Measurements from ENCODE around the gene HELLS.
"Not testable (repeated sequence)": the region's sequence is repeated elsewhere in the genome, so short reads cannot be mapped to it uniquely, and the experiment has no call there.

Gene HELLS

DNA sequence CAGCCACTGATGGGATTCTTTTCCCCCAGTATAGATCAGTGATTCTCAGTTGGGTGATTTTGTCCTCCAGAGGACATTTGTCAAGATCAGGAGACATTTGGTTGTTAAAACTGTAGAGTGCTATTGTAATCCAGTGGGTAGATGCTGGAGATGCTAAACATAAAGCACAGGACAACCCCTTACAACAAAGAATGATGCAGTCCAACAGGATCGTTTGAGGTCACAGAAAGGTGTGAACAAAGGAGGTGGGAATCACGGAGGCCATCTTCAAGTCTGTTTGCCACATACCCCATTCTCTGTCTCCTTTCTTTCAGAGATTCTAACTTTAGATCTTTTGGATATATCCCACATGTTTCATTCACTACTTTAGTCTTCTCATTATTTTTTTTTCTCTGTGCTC, 69.0 kb downstream of the HELLS start:
- DNase-seq = no peak

DNA sequence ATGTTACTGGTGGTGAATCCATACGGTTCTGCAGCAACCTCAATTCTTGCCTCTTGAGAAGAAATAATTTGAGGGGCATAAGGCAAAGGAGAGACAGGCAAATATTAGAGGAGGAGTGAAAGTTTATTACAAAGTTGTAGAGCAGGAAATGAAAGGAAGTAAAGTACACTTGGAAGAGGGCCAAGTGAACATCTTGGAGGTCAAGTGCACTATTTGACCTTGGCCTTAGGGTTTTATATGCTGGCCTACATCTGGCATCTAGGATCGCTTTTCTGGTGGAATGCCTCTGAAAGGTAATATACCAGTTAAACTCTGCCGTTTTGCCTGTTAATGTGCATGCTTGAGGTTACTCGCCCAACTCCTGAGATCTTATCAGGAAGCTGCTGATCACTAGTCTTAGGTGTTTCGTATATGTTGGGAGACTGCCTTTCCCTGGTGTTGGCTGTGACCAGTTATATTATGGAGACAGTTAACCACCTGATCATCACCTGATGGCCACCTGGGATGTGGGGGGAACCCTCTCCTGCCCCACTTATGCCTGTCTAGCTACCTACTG, 71.9 kb downstream of the HELLS start:
- DNase-seq = no peak

DNA sequence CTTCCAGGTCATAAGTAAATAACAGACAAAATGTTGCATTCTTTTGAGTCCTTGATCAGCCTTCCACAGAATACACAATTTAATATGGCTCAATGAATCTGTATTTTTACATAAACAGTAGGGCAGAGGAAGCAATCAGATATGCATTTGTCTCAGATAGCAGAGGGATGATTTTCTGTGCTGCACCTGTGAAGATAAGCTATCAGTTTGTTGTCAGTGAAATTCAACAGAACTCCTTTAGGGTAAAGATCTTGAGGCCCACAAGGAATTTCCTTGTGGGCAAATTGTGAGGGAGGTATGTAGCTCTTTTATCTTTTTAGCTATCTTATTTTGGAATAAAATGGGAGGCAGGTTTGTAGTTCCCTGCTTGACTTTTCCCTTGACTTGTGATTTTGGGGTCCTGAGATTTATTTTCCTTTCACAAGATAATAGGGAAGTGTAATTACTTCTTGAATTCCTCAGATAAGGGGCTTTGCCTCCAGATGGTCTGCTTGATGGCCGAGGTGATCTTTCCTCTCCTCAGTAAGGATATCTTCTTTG, 77.1 kb downstream of the HELLS start:
- no peak for DNase-seq

DNA sequence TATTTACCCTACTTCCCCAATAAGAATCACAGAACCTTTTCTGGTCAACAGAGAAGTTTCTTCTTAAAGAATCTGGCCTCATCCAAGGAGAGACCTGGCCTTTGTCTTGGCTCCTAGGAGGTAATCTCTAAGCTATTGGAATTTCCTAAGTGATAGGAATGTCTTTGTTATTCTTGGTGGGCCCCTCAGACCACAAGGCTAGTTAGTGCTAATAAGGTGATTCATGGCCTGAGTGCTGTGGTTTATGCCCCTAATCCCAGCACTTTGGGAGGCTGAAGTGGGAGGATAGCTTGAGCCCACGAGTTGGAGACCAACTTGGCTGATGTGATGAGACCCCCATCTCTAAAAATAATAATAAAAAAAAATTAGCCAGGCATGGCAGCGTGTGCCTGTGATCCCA, 78.0 kb downstream of the HELLS start:
- no peak for DNase-seq

DNA sequence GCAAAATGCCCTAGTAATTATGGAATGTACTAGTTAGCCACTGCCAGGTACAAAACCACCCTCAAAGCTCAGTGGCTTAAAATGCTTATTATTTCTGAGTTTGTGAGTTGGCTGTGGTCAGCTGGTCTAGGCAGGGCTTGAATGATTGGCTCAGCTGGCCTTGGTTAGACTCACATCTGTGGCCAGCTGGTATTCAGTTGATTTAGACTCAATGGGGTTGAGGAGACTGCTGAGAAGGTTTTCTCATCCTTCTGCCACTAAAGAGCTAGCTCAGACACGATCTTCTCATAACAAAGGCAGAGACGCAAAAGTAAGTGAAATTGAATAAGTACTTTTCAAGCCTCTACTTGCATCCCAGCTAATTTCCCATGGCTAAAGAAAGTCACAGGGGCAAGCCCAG, 80.9 kb downstream of the HELLS start:
- DNase-seq = no peak

DNA sequence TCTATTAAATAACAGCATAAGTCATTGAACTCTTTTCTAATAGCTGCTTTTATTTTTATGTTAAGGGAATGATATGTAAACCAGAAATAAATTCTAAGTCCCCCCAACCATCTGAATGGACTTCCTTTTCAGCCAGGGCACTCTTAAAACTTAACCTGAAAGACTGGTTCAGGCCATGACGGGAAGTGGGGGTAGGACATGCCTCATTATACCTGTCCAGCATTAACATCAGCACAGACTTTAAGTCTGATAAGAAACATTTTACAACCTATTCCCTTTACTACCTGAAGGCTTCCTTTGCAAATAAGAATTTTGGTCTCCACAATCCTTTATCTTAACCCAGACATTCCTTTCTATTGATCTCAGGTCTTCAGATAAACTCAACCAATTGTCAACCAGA, 81.9 kb downstream of the HELLS start:
- DNase-seq = no peak

DNA sequence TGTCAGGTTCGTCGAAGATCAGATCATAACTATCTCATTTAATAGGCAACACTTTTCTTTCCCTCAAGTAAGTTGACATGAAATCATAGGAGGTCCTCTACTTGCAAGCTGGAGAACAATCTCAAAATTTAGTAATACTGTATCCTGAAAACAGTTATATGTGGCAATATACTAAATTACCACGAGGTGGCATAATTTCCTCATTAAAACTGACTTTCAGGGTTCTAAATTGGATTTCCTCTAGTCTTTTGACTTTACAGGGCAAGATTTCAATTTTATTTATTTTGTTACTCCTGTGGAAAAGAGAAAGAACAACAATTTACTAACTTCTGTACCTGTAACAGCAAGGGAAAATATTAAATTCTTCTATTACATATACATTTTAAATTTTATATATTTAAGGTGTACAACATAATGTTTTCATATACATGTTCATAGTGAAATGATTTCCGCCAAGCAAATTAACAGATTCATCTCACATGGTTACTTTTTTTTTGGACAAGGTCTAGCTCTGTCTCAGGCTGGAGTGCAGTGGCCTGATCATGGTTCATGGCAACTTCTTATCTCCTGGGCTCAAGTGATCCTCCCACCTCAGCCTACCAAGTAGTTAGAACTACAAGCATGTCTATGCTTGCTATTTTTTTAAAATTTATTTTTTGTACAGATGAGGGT, 84.6 kb downstream of the HELLS start:
- no peak for DNase-seq

DNA sequence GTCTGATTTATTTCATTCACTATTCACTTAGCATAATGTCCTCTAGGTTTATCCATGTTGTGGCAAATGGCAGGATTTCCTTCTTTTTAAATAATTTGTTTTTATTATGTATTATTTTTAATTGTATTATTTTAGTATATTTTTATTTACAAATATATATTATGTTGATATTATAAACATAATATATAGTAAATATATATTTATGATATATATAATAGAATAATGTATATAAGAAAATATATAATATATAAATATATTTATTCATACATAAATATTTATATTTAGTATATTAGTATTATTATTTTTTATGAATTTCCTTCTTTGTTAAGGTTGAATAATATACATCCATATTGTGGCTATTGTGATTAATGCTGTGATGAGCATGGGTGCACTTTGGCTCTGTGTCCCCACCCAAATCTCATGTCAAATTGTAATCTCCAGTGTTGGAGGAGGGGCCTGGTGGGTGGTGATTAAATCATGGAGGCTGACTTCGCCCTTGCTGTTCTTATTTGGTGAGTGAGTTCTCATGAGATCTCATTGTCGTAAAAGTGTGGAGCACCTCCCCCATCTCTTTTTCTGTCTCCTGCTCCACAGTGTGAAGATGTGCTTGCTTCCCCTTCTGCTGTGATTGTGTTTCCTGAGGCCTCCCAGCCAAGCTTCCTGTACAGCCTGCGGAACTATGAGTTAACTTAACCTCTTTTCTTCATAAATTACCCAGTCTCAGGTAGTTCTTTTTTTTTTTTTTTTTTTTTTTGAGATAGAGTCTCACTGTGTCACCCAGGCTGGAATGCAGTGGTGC, 85.7 kb downstream of the HELLS start:
- no peak for DNase-seq

DNA sequence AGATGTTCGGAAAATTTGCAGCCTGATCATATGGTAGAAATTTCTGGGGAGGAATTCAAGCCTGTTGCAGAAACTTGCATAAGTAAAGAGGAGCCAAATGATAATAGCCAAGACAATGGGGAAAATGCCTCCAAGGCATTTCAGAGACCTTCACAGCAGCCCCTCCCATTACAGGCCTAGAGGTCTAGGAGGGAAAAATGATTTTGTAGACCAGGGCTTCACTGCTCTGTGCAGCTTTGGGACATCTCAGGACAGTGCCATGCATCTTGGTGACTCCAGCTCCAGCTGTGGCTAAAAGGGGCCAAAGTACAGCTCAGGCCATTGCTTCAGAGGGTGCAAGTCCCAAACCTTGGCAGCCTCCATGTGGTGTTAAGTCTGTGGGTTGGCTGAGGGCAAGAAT, 87.4 kb downstream of the HELLS start:
- no peak for DNase-seq

DNA sequence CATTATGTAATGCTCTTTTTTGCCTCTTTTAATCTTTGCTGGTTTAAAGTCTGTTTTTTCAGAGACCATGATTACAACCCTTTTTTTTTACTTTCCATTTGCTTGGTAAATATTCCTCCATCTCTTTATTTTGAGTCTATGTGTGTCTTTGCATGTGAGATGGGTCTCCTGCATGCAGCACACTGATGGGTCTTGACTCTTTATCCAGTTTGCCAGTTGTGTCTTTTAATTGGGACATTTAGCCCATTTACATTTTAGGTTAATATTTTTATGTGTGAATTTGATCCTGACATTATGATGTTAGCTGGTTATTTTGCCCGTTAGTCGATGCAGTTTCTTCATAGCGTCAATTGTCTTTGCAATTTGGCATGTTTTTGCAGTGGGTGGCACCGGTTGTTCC, 92.5 kb downstream of the HELLS start:
- not testable (repeated sequence) for DNase-seq

DNA sequence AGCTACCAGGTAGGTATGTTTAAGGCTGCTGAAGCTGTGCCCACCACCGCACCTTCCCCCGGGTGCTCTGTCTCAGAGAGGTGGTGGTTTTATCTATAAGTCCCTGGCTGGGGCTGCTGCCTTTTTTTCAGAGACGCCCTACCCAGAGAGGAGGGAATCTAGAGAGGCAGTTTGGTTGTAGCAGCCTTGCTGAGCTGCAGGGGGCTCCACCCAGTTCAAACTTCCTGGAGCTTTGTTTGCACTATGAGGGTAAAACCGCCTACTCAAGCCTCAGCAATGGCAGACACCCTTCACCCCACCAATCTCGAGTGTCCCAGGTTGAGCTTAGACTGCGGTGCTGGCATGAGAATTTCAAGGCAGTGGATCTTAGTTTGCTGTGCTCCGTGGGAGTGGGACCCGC, 94.3 kb downstream of the HELLS start:
- no peak for DNase-seq

DNA sequence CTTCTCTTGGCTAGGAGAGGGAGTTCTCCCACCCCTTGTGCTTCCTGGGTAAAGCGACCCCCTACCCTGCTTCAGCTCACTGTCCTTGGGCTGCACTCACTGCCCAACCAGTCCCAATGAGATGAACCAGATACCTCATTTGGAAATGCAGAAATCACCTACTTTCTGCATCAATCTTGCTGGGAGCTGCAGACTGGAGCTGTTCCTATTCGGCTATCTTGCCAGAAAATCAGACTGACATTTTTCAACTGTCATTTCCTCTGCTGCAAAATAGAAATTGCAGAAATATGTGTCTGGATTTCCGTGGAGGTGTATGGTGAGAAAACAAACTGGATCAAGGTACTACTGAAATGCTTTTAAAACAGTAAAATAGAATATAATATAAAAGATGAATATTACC, 95.0 kb downstream of the HELLS start:
- DNase-seq = no peak

DNA sequence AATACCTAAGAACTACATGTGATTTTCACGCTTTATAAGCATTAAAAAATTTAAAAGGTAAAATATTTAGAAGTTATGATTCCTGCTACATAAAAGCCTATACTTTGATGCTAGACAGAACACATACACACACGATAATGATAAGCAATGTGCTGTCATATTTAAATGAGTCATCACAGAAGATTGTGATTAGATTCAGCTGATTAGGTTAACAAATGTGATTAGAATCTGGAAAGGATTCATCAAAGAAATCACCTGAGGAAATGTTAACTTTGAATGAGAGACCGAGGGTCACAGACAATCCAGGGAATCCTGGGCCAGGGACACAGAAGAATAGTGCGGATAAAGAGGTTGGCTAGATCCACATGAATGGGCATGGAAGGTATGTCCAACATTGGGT, 95.9 kb downstream of the HELLS start:
- no peak for DNase-seq

DNA sequence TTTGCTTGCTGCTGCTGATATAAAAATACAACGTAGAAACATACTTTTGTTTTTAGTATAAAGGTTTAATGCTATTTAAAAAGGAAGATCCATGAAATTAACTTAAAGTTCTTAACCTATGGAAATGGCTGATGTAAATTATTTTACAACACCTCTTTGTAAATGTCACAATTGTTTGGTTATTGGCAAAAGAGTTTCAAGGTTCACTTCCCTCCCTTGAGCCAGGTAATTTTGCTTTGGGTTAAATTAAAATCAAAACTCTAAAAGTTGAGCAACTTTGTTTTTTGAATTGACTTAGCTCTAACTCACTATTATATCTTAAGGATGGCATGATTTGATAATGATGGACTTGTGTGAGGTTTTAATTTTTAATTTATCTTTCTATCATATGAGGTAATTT, 98.8 kb downstream of the HELLS start:
- DNase-seq = no peak

DNA sequence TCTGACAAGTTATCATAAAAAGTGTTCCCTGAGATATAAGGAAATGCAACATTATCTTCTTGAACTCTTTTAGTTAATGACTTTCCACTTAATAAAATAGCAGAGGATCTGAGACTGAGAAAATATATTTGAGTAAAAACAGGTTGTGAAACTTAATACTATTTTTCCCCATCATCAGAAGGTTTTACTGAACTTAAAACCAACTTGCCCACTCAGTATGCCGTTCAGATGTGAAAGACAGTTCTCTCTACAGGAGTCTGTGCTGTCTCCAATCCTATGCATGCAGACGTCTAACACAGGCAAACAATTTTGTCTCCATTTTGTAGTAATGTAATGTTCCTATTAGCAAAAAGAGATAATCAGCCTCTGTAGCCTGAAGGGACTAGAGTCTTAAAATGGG, 99.7 kb downstream of the HELLS start:
- no peak for DNase-seq

Data from NCI-H2171 (cell line).